Adrenal gland (tissue), 5 donors: ENCODE measurements around the gene LRRIQ1.

ENCODE experiments used
- CTCF ChIP-seq, 6 experiments: fragments of 450-650 bp in 4 of 6; fragments of 200-600 bp in 2 of 6; sonication (generic) in 1 of 6; IDR thresholded peaks; 1 replicate in 5 of 6; 2 replicates in 1 of 6; pipeline versions ENCODE4 v1.5.1 to v1.8.0; 2016 to 2021; ENCODE audit warnings: antibody characterized with exemption in 6 of 6, mild to moderate bottlenecking in 2 of 6, moderate library complexity in 1 of 6
- POLR2A ChIP-seq, 2 donors: fragments of 450-650 bp; IDR thresholded peaks; one replicate each; pipeline ENCODE4 v1.6.1; 2017; ENCODE audit warnings: antibody characterized with exemption in 2 of 2, mild to moderate bottlenecking in 2 of 2, moderate library complexity in 1 of 2
- donor health status: DM: no; HTN: no; CAD: no.

GRCh38 chr12:85225501-85225900 lies 189.3 kb downstream of the LRRIQ1 start:
- TF ChIP-seq CTCF (IDR thresholded peaks at IDR 0.05), result no peak
- TF ChIP-seq POLR2A (IDR thresholded peaks at IDR 0.05), result no peak
